Endodermal cell (in vitro differentiated cells): Measurements from ENCODE around the gene ATP5ME. TPM values are rescaled to one million over a fixed set of nuclear protein-coding genes. Genes with fewer than 3 reads are reported as not detected.

ENCODE experiments used
- DNase-seq: peaks from one replicate; pipeline ENCODE4 v3.0.0-alpha.2; 2017
- H3K27ac ChIP-seq: 2 replicates; pipeline ENCODE4 v1.5.1; 2013; ENCODE audit warnings: mild to moderate bottlenecking, low read depth, low read length, moderate library complexity
- H3K27me3 ChIP-seq: 2 replicates; pipeline ENCODE4 v1.6.1; 2013; ENCODE audit warnings: mild to moderate bottlenecking, low read length, moderate library complexity; ENCODE audit not compliant: insufficient read depth, control insufficient read depth, poor library complexity, severe bottlenecking
- H3K36me3 ChIP-seq: 2 replicates; pipeline ENCODE4 v1.7.0; 2013; ENCODE audit warnings: mild to moderate bottlenecking, low read length, moderate library complexity; ENCODE audit not compliant: control insufficient read depth, insufficient read depth
- H3K4me1 ChIP-seq: one replicate; pipeline ENCODE4 v1.7.0; 2013; ENCODE audit warnings: low read length; ENCODE audit not compliant: control insufficient read depth, insufficient read depth
- H3K4me3 ChIP-seq: 2 replicates; pipeline ENCODE4 v1.5.1; 2013; ENCODE audit warnings: mild to moderate bottlenecking, low read length, moderate library complexity
- H3K9ac ChIP-seq: 2 replicates; pipeline ENCODE4 v1.6.1; 2013; ENCODE audit warnings: mild to moderate bottlenecking, low read length, moderate library complexity; ENCODE audit not compliant: poor library complexity, severe bottlenecking; ENCODE audit errors: extremely low read depth
- H3K9me3 ChIP-seq: 2 replicates; pipeline ENCODE4 v1.6.1; 2013; ENCODE audit warnings: mild to moderate bottlenecking, low read length, moderate library complexity; ENCODE audit not compliant: control insufficient read depth
- H3K27ac Mint-ChIP-seq: 2 replicates; pipeline ENCODE4 v1.8.0; 2020; ENCODE audit warnings: mixed read lengths
- H3K27me3 Mint-ChIP-seq: 2 replicates; pipeline ENCODE4 v1.8.0; 2021; ENCODE audit warnings: mild to moderate bottlenecking, mixed read lengths; ENCODE audit not compliant: insufficient read depth
- H3K36me3 Mint-ChIP-seq: 2 replicates; pipeline ENCODE4 v1.8.0; 2020; ENCODE audit warnings: low read depth, mixed read lengths
- H3K4me1 Mint-ChIP-seq: 2 replicates; pipeline ENCODE4 v1.8.0; 2020; ENCODE audit warnings: mixed read lengths
- H3K4me3 Mint-ChIP-seq: 2 replicates; pipeline ENCODE4 v1.8.0; 2020; ENCODE audit warnings: mild to moderate bottlenecking, moderate library complexity, mixed read lengths
- H3K9me3 Mint-ChIP-seq: 2 replicates; pipeline ENCODE4 v1.8.0; 2020; ENCODE audit warnings: mild to moderate bottlenecking, mixed read lengths
- WGBS, 2 experiments: methylation state at CpG; one replicate each; pipeline versions ENCODE4 v1.1.5 to v1.1.7; 2013; ENCODE audit warnings: missing lambda C conversion rate in 2 of 2, mixed read lengths in 1 of 2; ENCODE audit not compliant: insufficient coverage in 1 of 2, insufficient read length in 1 of 2; 5-methylcytosine and 5-hydroxymethylcytosine counted together
- total RNA-seq, 2 donors: library from RNA; stranded (reverse); fragmentation: NEBNext Ultra II Directional in 1 of 2; extraction: Animal tissue kit (Norgen Biotek cat#: 25700) in 1 of 2; gene quantifications; 2 replicates in 1 of 2; 3 replicates in 1 of 2; pipeline ENCODE4 v1.2.1, GENCODE V29; 2021
- TF ChIP-seq, protein P1 (sequence below): fragments of 200-600 bp; sonication (generic); conservative IDR thresholded peaks from 2 replicates; pipeline ENCODE4 v1.5.0; 2021; ENCODE audit warnings: antibody characterized with exemption, mild to moderate bottlenecking

Gene ATP5ME
- total RNA-seq, 2 donors from 2014 or later: 407 to 456 TPM

DNA sequence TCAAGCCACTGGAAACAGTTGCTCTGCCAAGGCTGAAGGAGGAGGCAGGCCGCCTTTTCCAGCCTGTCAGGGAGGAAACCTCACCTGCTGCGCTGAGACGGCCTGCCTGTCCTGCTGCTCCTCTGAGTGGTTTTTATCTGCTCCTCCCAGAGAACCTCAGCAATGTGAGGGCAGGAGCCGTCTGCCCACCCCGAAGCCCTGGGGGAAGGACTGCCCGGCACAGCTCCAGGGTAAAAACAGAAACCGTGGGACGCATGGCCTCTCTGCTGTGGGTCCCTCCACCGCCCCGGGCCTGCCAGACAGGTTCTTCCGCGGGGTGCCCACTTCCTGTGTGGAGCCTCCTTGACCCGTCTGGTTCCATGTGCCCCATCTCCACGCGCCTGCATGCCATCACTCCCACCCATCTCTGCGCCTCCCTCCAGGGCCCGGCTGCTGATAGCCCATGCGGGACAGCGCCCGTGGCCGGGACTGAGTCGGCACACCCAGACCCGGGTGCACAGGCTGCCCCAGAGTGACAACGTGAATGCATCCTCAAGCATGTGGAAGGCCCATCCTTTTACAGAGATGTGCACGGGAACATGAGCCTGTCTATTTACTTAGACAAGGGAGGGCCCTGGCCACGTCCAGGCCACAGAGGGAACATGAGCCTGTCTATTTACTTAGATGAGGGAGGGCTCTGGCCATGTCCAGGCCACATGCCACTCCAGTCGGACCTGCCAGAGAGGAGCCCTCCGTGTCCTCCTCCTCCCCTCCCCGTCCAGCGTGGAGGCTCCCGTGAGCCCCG, 18.9 kb upstream of the ATP5ME start:
- Histone ChIP-seq H3K27ac (no peak overlapping the region), H3K9ac (no peak overlapping the region), H3K4me1 (peaks cover 3% of the 10 kb centered on the region), H3K9me3 (no peaks in the 10 kb centered on the region), H3K27me3 (no peaks in the 10 kb centered on the region), H3K4me3 (no peak overlapping the region), H3K36me3 (no peaks in the 10 kb centered on the region)
- no peak for DNase-seq
- H3K4me3 Mint-ChIP-seq: no peak overlapping the region
- H3K27ac Mint-ChIP-seq: no peak overlapping the region
- TF ChIP-seq, protein P1, sequence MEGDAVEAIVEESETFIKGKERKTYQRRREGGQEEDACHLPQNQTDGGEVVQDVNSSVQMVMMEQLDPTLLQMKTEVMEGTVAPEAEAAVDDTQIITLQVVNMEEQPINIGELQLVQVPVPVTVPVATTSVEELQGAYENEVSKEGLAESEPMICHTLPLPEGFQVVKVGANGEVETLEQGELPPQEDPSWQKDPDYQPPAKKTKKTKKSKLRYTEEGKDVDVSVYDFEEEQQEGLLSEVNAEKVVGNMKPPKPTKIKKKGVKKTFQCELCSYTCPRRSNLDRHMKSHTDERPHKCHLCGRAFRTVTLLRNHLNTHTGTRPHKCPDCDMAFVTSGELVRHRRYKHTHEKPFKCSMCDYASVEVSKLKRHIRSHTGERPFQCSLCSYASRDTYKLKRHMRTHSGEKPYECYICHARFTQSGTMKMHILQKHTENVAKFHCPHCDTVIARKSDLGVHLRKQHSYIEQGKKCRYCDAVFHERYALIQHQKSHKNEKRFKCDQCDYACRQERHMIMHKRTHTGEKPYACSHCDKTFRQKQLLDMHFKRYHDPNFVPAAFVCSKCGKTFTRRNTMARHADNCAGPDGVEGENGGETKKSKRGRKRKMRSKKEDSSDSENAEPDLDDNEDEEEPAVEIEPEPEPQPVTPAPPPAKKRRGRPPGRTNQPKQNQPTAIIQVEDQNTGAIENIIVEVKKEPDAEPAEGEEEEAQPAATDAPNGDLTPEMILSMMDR: no peak
- H3K36me3 Mint-ChIP-seq: no peaks in the 10 kb centered on the region
- H3K4me1 Mint-ChIP-seq: peaks cover 10% of the 10 kb centered on the region
- WGBS, 2 experiments: 87 to 89% methylated on average over 22 to 32 of the region's 32 CpGs
- no peaks in the 10 kb centered on the region for H3K27me3 Mint-ChIP-seq
- no peaks in the 10 kb centered on the region for H3K9me3 Mint-ChIP-seq

DNA sequence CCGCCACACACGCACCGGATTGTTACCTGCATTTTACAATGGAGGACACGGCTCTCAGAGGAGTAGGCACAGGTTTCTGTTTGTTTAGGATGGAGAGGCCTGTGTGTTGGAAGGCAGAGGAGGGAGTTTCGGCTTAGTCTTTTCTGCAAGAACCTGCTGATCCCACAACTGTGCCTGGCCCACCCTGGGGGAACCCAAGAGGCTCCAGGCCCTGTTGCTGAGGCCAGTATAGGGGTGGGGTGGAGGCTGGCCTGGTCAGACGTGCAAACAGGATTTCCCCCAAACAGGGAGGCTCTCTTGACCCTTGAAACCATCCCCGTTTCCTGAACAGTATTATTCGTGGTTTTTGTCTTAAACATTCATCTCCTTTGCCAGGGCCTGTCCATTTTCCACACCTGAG, 15.6 kb upstream of the ATP5ME start:
- 88 to 91% methylated on average over 7 to 8 of the region's 8 CpGs for WGBS, 2 experiments
- H3K9me3 Mint-ChIP-seq: no peaks in the 10 kb centered on the region
- DNase-seq: no peak
- Histone ChIP-seq H3K36me3 (no peaks in the 10 kb centered on the region), H3K9ac (no peak overlapping the region), H3K27ac (no peak overlapping the region), H3K9me3 (no peaks in the 10 kb centered on the region), H3K4me3 (peak overlapping the region; percentile 27), H3K4me1 (peaks cover 3% of the 10 kb centered on the region), H3K27me3 (no peaks in the 10 kb centered on the region)
- H3K27me3 Mint-ChIP-seq: no peaks in the 10 kb centered on the region
- TF ChIP-seq, protein P1: no peak
- H3K4me1 Mint-ChIP-seq: peaks cover 10% of the 10 kb centered on the region
- H3K4me3 Mint-ChIP-seq: peak overlapping the region; percentile 53
- H3K27ac Mint-ChIP-seq: no peak overlapping the region
- peaks cover 5% of the 10 kb centered on the region for H3K36me3 Mint-ChIP-seq

DNA sequence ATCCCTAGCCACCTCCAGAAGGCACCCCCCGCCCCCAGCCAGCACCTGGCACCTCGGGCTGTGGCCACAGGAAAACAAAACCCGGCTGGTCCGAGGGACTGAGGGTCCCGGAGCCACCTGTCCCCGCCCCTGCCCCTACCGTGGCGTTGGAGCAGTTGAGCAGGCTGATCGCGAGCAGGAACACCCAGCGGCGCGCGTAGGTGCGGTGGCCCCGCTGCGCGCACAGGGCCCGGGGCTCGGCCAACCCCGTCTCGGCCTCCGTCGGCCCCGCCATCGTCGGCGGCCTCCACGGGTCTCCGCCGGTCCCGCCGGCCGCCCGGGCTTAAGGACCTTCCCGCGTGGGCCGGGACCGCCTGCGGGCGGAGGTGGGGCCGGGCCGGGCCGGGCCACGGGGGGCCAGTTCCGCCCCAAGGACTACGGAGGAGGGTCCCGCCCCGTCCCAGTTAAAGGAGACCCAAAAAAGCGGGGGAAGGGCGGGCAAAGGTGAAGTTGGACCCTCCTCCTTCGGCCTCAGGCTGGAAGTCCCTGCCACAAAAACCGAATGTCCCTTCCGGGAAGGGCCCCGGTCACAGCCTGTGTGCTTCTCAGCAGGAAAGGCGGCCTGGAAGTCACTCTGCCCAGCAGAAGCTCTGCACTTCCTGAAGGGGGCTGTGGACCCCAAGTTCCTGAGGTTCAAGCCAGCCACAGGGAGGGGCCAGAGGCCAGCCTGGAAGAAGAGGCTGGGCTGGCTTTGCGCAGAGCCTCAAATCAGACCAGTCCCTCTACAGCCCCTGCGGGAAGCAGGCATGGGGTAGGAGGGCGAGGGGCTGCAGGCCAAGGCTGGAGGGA, 15.0 kb upstream of the ATP5ME start, which contains the start of gene SLC49A3:
Gene SLC49A3, minus strand, starts transcription at position 298 of the 828 bp plus-strand sequence. Its CDS starts 24 bp downstream, at position 274.
- no peak within 1 kb of the TSS for H3K27ac ChIP-seq
- H3K9ac ChIP-seq: no peak within 1 kb of the TSS
- 21 to 36% methylated on average over 22 to 59 of the region's 59 CpGs for WGBS, 2 experiments

More for the DNA sequence above, 15.0 kb upstream of the ATP5ME start, which contains the start of gene SLC49A3:
- H3K36me3 ChIP-seq: no peaks in the 10 kb centered on the region
- Mint-ChIP-seq H3K4me1 (peaks cover 10% of the 10 kb centered on the region), H3K9me3 (no peaks in the 10 kb centered on the region), H3K4me3 (peak within 1 kb of the TSS; percentile 53), H3K36me3 (peaks cover 5% of the 10 kb centered on the region), H3K27me3 (no peaks in the 10 kb centered on the region), H3K27ac (no peak within 1 kb of the TSS)
- H3K27me3 ChIP-seq: no peaks in the 10 kb centered on the region
- peak; percentile 85 for DNase-seq
- H3K4me3 ChIP-seq: peak within 1 kb of the TSS; percentile 27
- H3K4me1 ChIP-seq: peaks cover 3% of the 10 kb centered on the region
- no peaks in the 10 kb centered on the region for H3K9me3 ChIP-seq
- TF ChIP-seq, protein P1: peak; percentile 31
